Keratinocyte (primary cell): ENCODE data around the gene BABAM2.

ENCODE experiments used
- EZH2 ChIP-seq: IDR thresholded peaks from one replicate; pipeline ENCODE4 v1.6.1; 2012; ENCODE audit warnings: inconsistent platforms, mild to moderate bottlenecking, low read length, moderate library complexity
- TF ChIP-seq, protein P1 (sequence below), 3 experiments: IDR thresholded peaks in 1 of 3; conservative IDR thresholded peaks in 1 of 3; optimal IDR thresholded peaks in 1 of 3; 2 replicates in 2 of 3; 3 replicates in 1 of 3; pipeline versions ENCODE3 to v1.5.1; 2011; ENCODE audit warnings: low read length in 3 of 3, mild to moderate bottlenecking in 3 of 3, moderate library complexity in 2 of 3, control low read depth in 1 of 3, inconsistent platforms in 1 of 3; ENCODE audit not compliant: insufficient read depth in 2 of 3; ENCODE audit errors: extremely low read depth in 1 of 3

DNA sequence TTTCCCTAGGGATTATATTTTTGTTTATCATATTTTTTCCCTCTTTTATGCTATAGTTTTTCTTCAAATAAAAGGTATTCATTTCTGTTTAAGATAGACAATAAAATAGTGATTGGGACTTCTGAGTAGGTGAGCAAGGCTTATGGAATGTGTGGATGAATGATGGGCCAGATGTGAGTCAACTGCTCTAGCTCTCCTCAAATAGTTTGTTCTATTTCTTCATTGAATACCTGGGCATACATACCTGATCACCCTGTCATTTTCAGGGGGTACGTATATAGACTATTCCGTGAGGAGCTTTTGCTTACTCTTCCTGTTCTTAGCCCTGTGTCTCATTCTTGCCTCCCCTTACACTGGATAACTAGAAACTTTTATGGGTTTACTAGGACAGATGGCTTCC lies 41.9 kb downstream of the BABAM2 start:
- TF ChIP-seq, protein P1, sequence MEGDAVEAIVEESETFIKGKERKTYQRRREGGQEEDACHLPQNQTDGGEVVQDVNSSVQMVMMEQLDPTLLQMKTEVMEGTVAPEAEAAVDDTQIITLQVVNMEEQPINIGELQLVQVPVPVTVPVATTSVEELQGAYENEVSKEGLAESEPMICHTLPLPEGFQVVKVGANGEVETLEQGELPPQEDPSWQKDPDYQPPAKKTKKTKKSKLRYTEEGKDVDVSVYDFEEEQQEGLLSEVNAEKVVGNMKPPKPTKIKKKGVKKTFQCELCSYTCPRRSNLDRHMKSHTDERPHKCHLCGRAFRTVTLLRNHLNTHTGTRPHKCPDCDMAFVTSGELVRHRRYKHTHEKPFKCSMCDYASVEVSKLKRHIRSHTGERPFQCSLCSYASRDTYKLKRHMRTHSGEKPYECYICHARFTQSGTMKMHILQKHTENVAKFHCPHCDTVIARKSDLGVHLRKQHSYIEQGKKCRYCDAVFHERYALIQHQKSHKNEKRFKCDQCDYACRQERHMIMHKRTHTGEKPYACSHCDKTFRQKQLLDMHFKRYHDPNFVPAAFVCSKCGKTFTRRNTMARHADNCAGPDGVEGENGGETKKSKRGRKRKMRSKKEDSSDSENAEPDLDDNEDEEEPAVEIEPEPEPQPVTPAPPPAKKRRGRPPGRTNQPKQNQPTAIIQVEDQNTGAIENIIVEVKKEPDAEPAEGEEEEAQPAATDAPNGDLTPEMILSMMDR (optimal IDR thresholded peaks at IDR 0.05 in 1 of 3, IDR thresholded peaks at IDR 0.05 in 1 of 3, conservative IDR thresholded peaks at IDR 0.05 in 1 of 3; ENCODE audit: extremely low read depth in 1 of 3, insufficient read depth in 2 of 3, low read length in 3 of 3) = no peak
- no peak for TF ChIP-seq EZH2
